Brain microvascular endothelial cell (primary cell): ENCODE results near the gene GAB1.

Source experiments
- DNase-seq: peaks from one replicate; pipeline ENCODE4 v3.0.0-alpha.2; 2020
- H3K27ac ChIP-seq: fragments of 250-450 bp; sonication (Bioruptor Pico); 2 replicates; pipeline ENCODE4 v1.5.1; 2020; ENCODE audit warnings: mild to moderate bottlenecking, moderate library complexity
- H3K27me3 ChIP-seq: fragments of 250-450 bp; sonication (Bioruptor Pico); replicated peaks from 2 replicates; pipeline ENCODE4 v1.5.1; 2020; ENCODE audit warnings: mild to moderate bottlenecking
- H3K36me3 ChIP-seq: fragments of 250-450 bp; sonication (Bioruptor Pico); replicated peaks from 2 replicates; pipeline ENCODE4 v1.5.1; 2020; ENCODE audit warnings: mild to moderate bottlenecking
- H3K4me3 ChIP-seq: 2 replicates; pipeline ENCODE4 v1.5.1; 2011; ENCODE audit warnings: low read depth, mild to moderate bottlenecking, control low read depth, low read length, moderate library complexity
- CTCF ChIP-seq: IDR thresholded peaks from 2 replicates; pipeline ENCODE4 v1.5.1; 2011; ENCODE audit warnings: low read depth, mild to moderate bottlenecking, moderate library complexity, low read length, control low read depth, inconsistent platforms; ENCODE audit errors: missing control alignments
- in situ Hi-C: cut with HindIII; loops from 2 replicates; pipeline ENCODE4 v1.10.0; 2017; ENCODE audit warnings: low sequenced_read_pairs, low pct_ligation_motif_present

GAB1 gene

GRCh38 chr4:143489106-143489505 lies 152.4 kb downstream of the GAB1 start:
- H3K27me3 ChIP-seq = no peaks in the 10 kb centered on the region
- H3K27ac ChIP-seq = no peak overlapping the region
- H3K36me3 ChIP-seq = no peaks in the 10 kb centered on the region
- no peak for TF ChIP-seq CTCF
- DNase-seq = peak; percentile 38
- in situ Hi-C loops = no loop called here
- no peak overlapping the region for H3K4me3 ChIP-seq

GRCh38 chr4:143498021-143498420 lies 161.3 kb downstream of the GAB1 start:
- no peaks in the 10 kb centered on the region for H3K27me3 ChIP-seq
- no peak for DNase-seq
- H3K27ac ChIP-seq = no peak overlapping the region
- in situ Hi-C loops = no loop called here
- H3K4me3 ChIP-seq = no peak overlapping the region
- TF ChIP-seq CTCF = no peak
- no peaks in the 10 kb centered on the region for H3K36me3 ChIP-seq

- H3K27me3 ChIP-seq = no peaks in the 10 kb centered on the region
- no peak for TF ChIP-seq CTCF
- DNase-seq = no peak
- in situ Hi-C loops = no loop called here
- no peaks in the 10 kb centered on the region for H3K36me3 ChIP-seq
- no peak overlapping the region for H3K27ac ChIP-seq
- no peak overlapping the region for H3K4me3 ChIP-seq
These were observed 165.6 kb downstream of the GAB1 start for GRCh38 chr4:143502231-143502630.

- Histone ChIP-seq H3K27me3 (no peaks in the 10 kb centered on the region), H3K27ac (no peak overlapping the region), H3K36me3 (no peaks in the 10 kb centered on the region), H3K4me3 (no peak overlapping the region)
- in situ Hi-C loops = no loop called here
- TF ChIP-seq CTCF = no peak
- DNase-seq = no peak
These were observed 169.4 kb downstream of the GAB1 start for GRCh38 chr4:143506031-143506430.

GRCh38 chr4:143511906-143512305 lies 175.2 kb downstream of the GAB1 start:
- DNase-seq = no peak
- TF ChIP-seq CTCF = no peak
- no peaks in the 10 kb centered on the region for H3K36me3 ChIP-seq
- H3K27ac ChIP-seq = no peak overlapping the region
- in situ Hi-C loops = no loop called here
- H3K27me3 ChIP-seq = no peaks in the 10 kb centered on the region
- H3K4me3 ChIP-seq = no peak overlapping the region

GRCh38 chr4:143512978-143513313 lies 176.3 kb downstream of the GAB1 start:
- no peak for DNase-seq
- Histone ChIP-seq H3K36me3 (no peaks in the 10 kb centered on the region), H3K27ac (peak overlapping the region; percentile 92), H3K4me3 (peak overlapping the region; percentile 90), H3K27me3 (no peaks in the 10 kb centered on the region)
- in situ Hi-C loops = no loop called here
- no peak for TF ChIP-seq CTCF
